ENCODE results near the gene EPHA2.
"Not testable (repeated sequence)": the region's sequence is repeated elsewhere in the genome, so short reads cannot be mapped to it uniquely, and the experiment has no call there.

Gene EPHA2

GRCh38 chr1:16155537-16156410 is at the start of gene EPHA2:
EPHA2 (minus strand) TSS chr1:16156069; CDS start chr1:16155932, 137 bp downstream.
- DNase-seq = no peak

- DNase-seq = no peak
Observed at GRCh38 chr1:16205334-16205671, 49.4 kb upstream of the EPHA2 start.

- DNase-seq = no peak
Observed at GRCh38 chr1:16204634-16205333, 48.9 kb upstream of the EPHA2 start.

GRCh38 chr1:16204216-16204615 is 48.3 kb upstream of the EPHA2 start:
- no peak for DNase-seq

GRCh38 chr1:16203550-16203949 is 47.7 kb upstream of the EPHA2 start:
- no peak for DNase-seq

GRCh38 chr1:16202281-16203210 is 46.7 kb upstream of the EPHA2 start:
- no peak for DNase-seq

- DNase-seq = no peak
Observed at GRCh38 chr1:16199700-16200099, 43.8 kb upstream of the EPHA2 start.

- DNase-seq = no peak
Observed at GRCh38 chr1:16199157-16199501, 43.3 kb upstream of the EPHA2 start.

- no peak for DNase-seq
Observed at GRCh38 chr1:16198444-16199156, 42.7 kb upstream of the EPHA2 start.

GRCh38 chr1:16196874-16197273 is 41.0 kb upstream of the EPHA2 start:
- no peak for DNase-seq

- not testable (repeated sequence) for DNase-seq
Observed at GRCh38 chr1:16196139-16196538, 40.3 kb upstream of the EPHA2 start.

- DNase-seq = no peak
Observed at GRCh38 chr1:16195518-16195905, 39.6 kb upstream of the EPHA2 start.

- DNase-seq = no peak
Observed at GRCh38 chr1:16191916-16192546, 36.2 kb upstream of the EPHA2 start.

- DNase-seq = no peak
Observed at GRCh38 chr1:16191309-16191708, 35.4 kb upstream of the EPHA2 start.

GRCh38 chr1:16189921-16190621 is 34.2 kb upstream of the EPHA2 start:
- DNase-seq = no peak

GRCh38 chr1:16189003-16189402 is 33.1 kb upstream of the EPHA2 start:
- DNase-seq = no peak

- peak; percentile 18 for DNase-seq
Observed at GRCh38 chr1:16187748-16188401, 32.0 kb upstream of the EPHA2 start.

- DNase-seq = no peak
Observed at GRCh38 chr1:16186655-16187235, 30.9 kb upstream of the EPHA2 start.

- DNase-seq = no peak
Observed at GRCh38 chr1:16184557-16185303, 28.9 kb upstream of the EPHA2 start.
